Measurements from ENCODE around the gene ZBTB38.

ZBTB38 gene

DNA sequence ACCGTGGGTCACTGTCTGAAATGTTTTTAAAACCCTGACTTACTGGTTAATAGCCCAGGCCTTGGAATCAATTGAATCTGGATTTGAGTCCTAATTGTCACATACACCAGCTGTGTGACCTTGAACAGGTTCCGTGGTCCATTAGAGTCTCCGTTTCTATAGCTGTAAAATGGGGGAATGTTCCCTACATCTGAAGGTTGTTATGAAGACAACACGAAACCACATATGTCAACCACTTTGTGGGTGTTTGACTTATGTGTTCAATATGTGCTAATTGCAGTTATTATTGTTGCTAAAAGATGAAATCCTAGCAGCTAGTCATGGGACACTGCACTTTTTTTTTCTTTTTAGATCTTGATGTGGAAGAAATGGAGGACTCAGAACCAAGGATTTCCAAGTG lies 35.3 kb downstream of the ZBTB38 start:
- no peak for DNase-seq (ENCODE audit: low spot score)

- no peak for DNase-seq (ENCODE audit: low spot score)
These were observed 36.7 kb downstream of the ZBTB38 start for GRCh38 chr3:141405025-141405424.

DNA sequence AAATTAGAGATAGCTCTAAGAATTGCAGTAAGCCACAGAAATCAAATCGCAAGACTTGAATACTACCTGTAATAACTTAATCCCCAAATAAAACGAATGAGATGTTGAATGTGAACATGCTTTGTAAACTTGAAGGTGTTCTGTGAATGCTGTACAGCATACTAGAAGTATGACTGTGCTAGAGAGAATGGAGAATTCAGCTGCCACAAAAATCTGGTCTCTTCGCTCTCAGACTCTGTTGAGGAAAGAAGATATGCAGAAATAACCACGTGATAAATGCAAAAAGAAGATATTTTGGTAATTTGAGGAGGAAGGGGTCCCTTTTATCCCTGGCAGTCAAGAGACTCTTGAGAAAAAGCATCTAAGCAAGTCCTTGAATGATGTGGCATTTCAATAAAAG lies 37.3 kb downstream of the ZBTB38 start:
- DNase-seq (ENCODE audit: low spot score), result no peak

GRCh38 chr3:141406265-141406664 lies 38.0 kb downstream of the ZBTB38 start:
- DNase-seq (ENCODE audit: low spot score), result no peak

GRCh38 chr3:141407047-141407446 lies 38.7 kb downstream of the ZBTB38 start:
- no peak for DNase-seq (ENCODE audit: low spot score)

GRCh38 chr3:141407825-141408224 lies 39.5 kb downstream of the ZBTB38 start:
- no peak for DNase-seq (ENCODE audit: low spot score)

DNA sequence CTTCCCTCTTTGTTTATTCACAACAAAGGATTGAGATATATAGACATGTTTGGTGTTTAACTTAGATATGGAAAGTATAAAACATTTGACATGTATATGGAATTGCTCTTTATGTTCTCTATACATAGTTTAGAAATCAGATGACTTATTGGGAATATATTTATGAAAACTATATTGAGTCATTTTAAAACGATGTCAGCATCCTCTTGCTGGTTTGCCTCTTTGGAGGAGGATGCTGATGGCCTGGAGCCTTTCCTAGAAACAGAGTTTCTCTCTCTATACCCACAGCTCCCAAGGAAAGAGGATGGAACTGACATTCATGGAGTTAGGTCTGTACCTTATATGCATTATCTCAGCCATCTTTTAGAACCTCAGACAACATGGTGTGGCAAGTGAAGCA lies 40.3 kb downstream of the ZBTB38 start:
- no peak for DNase-seq (ENCODE audit: low spot score)

DNA sequence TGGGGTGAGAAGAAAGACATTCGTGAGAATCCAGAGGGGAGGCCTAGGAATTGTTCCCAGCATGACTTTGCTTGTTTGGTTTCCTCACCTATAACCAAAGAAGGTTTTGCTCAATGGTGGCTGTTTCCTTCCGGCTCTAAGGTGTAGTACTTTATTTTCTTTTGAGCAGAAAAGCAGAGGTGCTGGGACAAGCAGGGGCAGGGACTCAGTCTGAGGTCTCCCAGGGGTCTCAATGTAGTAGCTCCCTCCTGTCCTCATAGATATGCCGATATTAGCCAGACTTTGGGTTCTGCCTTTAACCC lies 41.6 kb downstream of the ZBTB38 start:
- DNase-seq (ENCODE audit: low spot score), result no peak

DNA sequence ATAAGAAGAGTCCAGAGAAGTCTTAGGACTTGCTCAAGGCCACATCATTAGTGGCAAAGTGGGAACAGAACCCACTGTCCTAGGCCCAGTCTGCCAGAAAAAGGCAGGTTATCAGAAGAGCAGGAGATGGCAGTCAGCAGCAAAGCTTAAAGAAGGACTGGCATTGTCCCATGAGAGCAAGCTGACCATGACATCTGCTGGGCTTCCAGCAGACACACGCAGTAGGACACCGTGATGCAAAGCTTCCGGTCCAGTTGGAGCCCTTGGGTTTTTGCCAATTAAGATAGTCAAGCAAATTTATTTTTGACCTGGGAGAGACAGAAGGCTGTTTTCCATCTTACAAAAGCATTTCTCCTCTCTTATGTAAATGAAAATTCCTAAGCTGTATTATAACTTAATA lies 42.1 kb downstream of the ZBTB38 start:
- DNase-seq (ENCODE audit: low spot score), result no peak

GRCh38 chr3:141410846-141411245 lies 42.5 kb downstream of the ZBTB38 start:
- no peak for DNase-seq (ENCODE audit: low spot score)

- DNase-seq (ENCODE audit: low spot score), result no peak
These were observed 43.0 kb downstream of the ZBTB38 start for GRCh38 chr3:141411251-141411771.

DNA sequence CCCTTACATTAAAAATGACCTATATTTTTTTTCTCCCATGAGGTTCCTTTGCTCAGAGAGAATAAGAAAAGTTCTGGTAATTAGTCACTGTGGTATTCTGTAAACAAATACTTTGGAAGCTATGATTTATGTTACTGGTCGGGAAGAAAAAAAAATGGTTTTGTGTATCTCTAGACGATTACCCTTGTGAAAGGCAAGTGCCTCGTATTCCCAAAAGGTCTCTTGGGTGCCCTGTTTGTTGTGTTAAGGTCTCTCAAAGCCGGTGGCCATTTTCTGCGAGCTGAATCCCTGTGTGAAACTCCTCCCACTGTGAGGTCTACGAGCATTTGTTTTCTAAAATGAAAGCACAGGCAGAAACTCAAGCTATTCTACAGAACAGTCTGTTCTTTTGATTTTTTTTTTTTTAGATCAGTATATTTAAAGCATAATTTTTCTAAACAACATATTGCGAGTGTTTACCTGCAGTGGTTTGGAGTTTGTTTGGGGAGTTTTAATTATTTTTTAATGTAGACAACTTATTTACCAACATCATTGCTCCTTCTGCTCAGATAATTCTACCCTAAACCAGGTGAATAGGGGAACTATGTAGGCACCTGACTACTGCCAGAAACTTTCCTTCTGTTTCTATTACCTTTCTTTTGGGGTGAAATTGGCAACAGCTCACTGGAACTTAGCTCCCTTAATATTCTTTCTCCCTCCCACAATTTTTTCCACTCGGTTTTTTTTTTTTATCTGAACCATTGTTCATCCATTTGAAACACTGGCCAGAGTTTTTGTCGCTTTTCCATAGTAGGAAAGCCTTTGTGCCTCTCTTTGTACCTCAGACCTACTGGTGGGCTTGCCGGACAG lies 44.0 kb downstream of the ZBTB38 start:
- no peak for DNase-seq (ENCODE audit: low spot score)

GRCh38 chr3:141412936-141413354 lies 44.6 kb downstream of the ZBTB38 start:
- DNase-seq (ENCODE audit: low spot score), result no peak

- no peak for DNase-seq (ENCODE audit: low spot score)
These were observed 45.1 kb downstream of the ZBTB38 start for GRCh38 chr3:141413391-141413790.

DNA sequence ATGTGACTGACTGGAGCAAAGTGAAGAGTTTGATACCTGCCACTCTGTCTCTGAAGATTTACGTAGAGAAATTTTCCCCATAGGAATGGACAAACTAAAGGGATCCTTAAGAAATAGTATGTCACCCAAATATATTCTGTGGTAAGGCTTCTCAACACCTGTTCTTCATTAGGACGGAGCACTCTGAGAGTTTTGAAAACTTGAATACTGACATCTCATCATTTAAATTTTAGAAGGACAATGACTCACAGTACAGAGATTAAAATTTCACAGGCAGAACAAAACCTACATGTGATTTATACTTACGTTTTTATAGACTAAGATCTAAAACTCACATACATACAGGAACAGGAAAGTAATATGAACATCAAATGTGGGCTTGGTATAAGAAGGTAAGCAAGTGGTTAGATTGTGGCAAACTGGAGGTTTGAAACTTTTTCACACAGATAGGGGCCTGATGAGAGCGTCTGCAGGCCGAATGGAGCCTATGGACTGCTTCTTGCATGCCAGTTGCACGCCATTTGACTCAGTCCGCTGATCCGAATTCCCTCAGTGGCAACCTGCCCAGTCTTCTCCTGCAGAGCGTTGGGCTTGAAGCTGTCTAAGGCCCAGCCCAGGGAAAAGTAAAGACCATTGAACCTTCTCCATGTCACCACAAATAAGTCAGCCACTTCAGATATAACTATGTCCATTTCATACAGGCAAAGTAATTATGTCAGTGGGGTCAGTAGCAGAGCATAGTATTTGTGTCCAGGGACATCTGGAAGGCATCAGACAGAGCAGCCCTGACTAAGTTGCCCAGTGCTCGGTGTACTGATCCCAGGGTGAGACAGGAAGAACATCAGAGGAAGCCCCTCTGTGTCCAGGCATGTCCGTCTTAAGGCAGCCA lies 45.7 kb downstream of the ZBTB38 start:
- DNase-seq (ENCODE audit: low spot score), result no peak

GRCh38 chr3:141414800-141415462 lies 46.6 kb downstream of the ZBTB38 start:
- DNase-seq (ENCODE audit: low spot score), result no peak

GRCh38 chr3:141415953-141416352 lies 47.6 kb downstream of the ZBTB38 start:
- no peak for DNase-seq (ENCODE audit: low spot score)

Measured in ecto neural progenitor cell (in vitro differentiated cells).